Activated CD4-positive, alpha-beta T cell treated with anti-CD3 and anti-CD28 coated beads, Interleukin-2, amount 10 ng/mL, durations not matched to agents 7 days and 5 days (primary cell): Measurements from ENCODE around the gene SPAG5. TPM values are rescaled to one million over a fixed set of nuclear protein-coding genes. Genes with fewer than 3 reads are reported as not detected.

Experiments used
- CTCF ChIA-PET: fragments of 350-600 bp; sonication (Branson Sonifier 250); formaldehyde crosslinking; loops from one replicate; lab custom pipeline; 2021; ENCODE audit warnings: antibody characterized with exemption; lab: Charles Lee
- POLR2A ChIA-PET: fragments of 350-600 bp; sonication (Branson Sonifier 250); formaldehyde crosslinking; loops from one replicate; lab custom pipeline; 2021; ENCODE audit warnings: antibody characterized with exemption; lab: Charles Lee
- DNase-seq: peaks from one replicate; pipeline ENCODE4 v3.0.0-alpha.2; 2020
- H3K27ac Mint-ChIP-seq: one replicate; pipeline ENCODE4 v1.8.0; 2021; ENCODE audit warnings: mild to moderate bottlenecking, moderate library complexity, mixed read lengths
- H3K27me3 Mint-ChIP-seq: one replicate; pipeline ENCODE4 v1.8.0; 2021; ENCODE audit warnings: mixed read lengths
- H3K36me3 Mint-ChIP-seq: one replicate; pipeline ENCODE4 v1.8.0; 2021; ENCODE audit warnings: low read depth, mixed read lengths
- H3K4me1 Mint-ChIP-seq: one replicate; pipeline ENCODE4 v1.8.0; 2021; ENCODE audit warnings: mixed read lengths
- H3K4me3 Mint-ChIP-seq: one replicate; pipeline ENCODE4 v1.8.0; 2021; ENCODE audit warnings: mild to moderate bottlenecking, moderate library complexity, mixed read lengths
- H3K9me3 Mint-ChIP-seq: one replicate; pipeline ENCODE4 v1.8.0; 2021; ENCODE audit warnings: mixed read lengths
- total RNA-seq, 2 experiments: library from RNA; stranded (reverse); gene quantifications; one replicate each; pipeline ENCODE4 v1.2.3, GENCODE V29; 2021

The SPAG5 gene
- total RNA-seq, 2 experiments from 2014 or later = 139 to 147 TPM

GRCh38 chr17:28599311-28600184 is 723 bp upstream of the SPAG5 start:
- Mint-ChIP-seq H3K4me3 (peak overlapping the region; percentile 88), H3K27ac (peak overlapping the region; percentile 93), H3K36me3 (peaks cover 13% of the 10 kb centered on the region), H3K9me3 (no peaks in the 10 kb centered on the region), H3K4me1 (peaks cover 25% of the 10 kb centered on the region), H3K27me3 (no peaks in the 10 kb centered on the region)
- POLR2A ChIA-PET = interaction anchor here (0.6 to 1.4 kb wide), 3 partner anchors 19 to 120 kb away, joined by 3 to 4 read pairs (median 4); partner anchors contain the start of gene RPL23A
- DNase-seq = peak; percentile 52
- CTCF ChIA-PET = interaction anchor here (0.7 to 2.3 kb wide), 4 partner anchors 21 to 31 kb away, joined by 3 to 8 read pairs (median 4); partner anchors contain the start of genes ALDOC and PIGS

GRCh38 chr17:28598389-28598788 is 436 bp downstream of the SPAG5 start:
- Mint-ChIP-seq H3K27me3 (no peaks in the 10 kb centered on the region), H3K27ac (peak overlapping the region; percentile 93), H3K4me3 (peak overlapping the region; percentile 88), H3K4me1 (peaks cover 25% of the 10 kb centered on the region), H3K36me3 (peaks cover 16% of the 10 kb centered on the region), H3K9me3 (no peaks in the 10 kb centered on the region)
- ChIA-PET POLR2A (interaction anchor here (0.7 to 1.4 kb wide), 2 partner anchors 15 to 49 kb away, joined by 3 read pairs; no protein-coding TSS in a partner anchor), CTCF (interaction anchor here (0.8 to 1.9 kb wide), 3 partner anchors 12 to 20 kb away, joined by 4 read pairs; no protein-coding TSS in a partner anchor)
- no peak for DNase-seq

- Mint-ChIP-seq H3K27ac (peak overlapping the region; percentile 93), H3K4me3 (peak overlapping the region; percentile 88), H3K9me3 (no peaks in the 10 kb centered on the region), H3K27me3 (no peaks in the 10 kb centered on the region), H3K36me3 (peaks cover 18% of the 10 kb centered on the region), H3K4me1 (peaks cover 28% of the 10 kb centered on the region)
- CTCF ChIA-PET = interaction anchor here (0.8 to 1.9 kb wide), 3 partner anchors 12 to 19 kb away, joined by 4 read pairs; no protein-coding TSS in a partner anchor
- POLR2A ChIA-PET = interaction anchor here (0.7 kb wide), 1 partner anchor 14 kb away, joined by 3 read pairs; no protein-coding TSS in a partner anchor
- DNase-seq = no peak
Observed at GRCh38 chr17:28597606-28598383, 1.0 kb downstream of the SPAG5 start.

GRCh38 chr17:28592260-28592659 is 6.6 kb downstream of the SPAG5 start:
- no peak for DNase-seq
- ChIA-PET POLR2A (no interaction called here), CTCF (interaction anchor here (1.4 to 2.4 kb wide), 2 partner anchors 14 to 19 kb away, joined by 3 to 12 read pairs; partner anchors contain the start of gene ALDOC)
- Mint-ChIP-seq H3K4me1 (peaks cover 7% of the 10 kb centered on the region), H3K27ac (no peak overlapping the region), H3K9me3 (no peaks in the 10 kb centered on the region), H3K36me3 (peaks cover 34% of the 10 kb centered on the region), H3K4me3 (no peak overlapping the region), H3K27me3 (no peaks in the 10 kb centered on the region)

GRCh38 chr17:28585851-28586250 is 13.0 kb downstream of the SPAG5 start:
- no peak for DNase-seq
- Mint-ChIP-seq H3K27me3 (no peaks in the 10 kb centered on the region), H3K27ac (peak overlapping the region; percentile 31), H3K9me3 (no peaks in the 10 kb centered on the region), H3K36me3 (peaks cover 32% of the 10 kb centered on the region), H3K4me3 (no peak overlapping the region), H3K4me1 (peaks cover 2% of the 10 kb centered on the region)
- ChIA-PET POLR2A (no interaction called here), CTCF (interaction anchor here (0.6 to 2.0 kb wide), 2 partner anchors 9 to 671 kb away, joined by 4 to 6 read pairs; partner anchors contain the start of gene ALDOC)

GRCh38 chr17:28584434-28584833 is 14.4 kb downstream of the SPAG5 start:
- CTCF ChIA-PET = no interaction called here
- Mint-ChIP-seq H3K36me3 (peaks cover 42% of the 10 kb centered on the region), H3K4me3 (no peak overlapping the region), H3K27ac (no peak overlapping the region), H3K9me3 (no peaks in the 10 kb centered on the region), H3K4me1 (peaks cover 14% of the 10 kb centered on the region), H3K27me3 (no peaks in the 10 kb centered on the region)
- no peak for DNase-seq
- POLR2A ChIA-PET = no interaction called here

- Mint-ChIP-seq H3K27me3 (no peaks in the 10 kb centered on the region), H3K36me3 (peaks cover 49% of the 10 kb centered on the region), H3K9me3 (no peaks in the 10 kb centered on the region), H3K27ac (no peak overlapping the region), H3K4me3 (no peak overlapping the region), H3K4me1 (peaks cover 22% of the 10 kb centered on the region)
- no peak for DNase-seq
- ChIA-PET CTCF (interaction anchor here (1.2 to 1.3 kb wide), 2 partner anchors 9 to 15 kb away, joined by 4 read pairs; no protein-coding TSS in a partner anchor), POLR2A (no interaction called here)
Observed at GRCh38 chr17:28582513-28582912, 16.3 kb downstream of the SPAG5 start.

GRCh38 chr17:28580959-28581358 is 17.9 kb downstream of the SPAG5 start:
- Mint-ChIP-seq H3K27ac (no peak overlapping the region), H3K4me1 (peaks cover 35% of the 10 kb centered on the region), H3K9me3 (no peaks in the 10 kb centered on the region), H3K27me3 (no peaks in the 10 kb centered on the region), H3K4me3 (no peak overlapping the region), H3K36me3 (peaks cover 48% of the 10 kb centered on the region)
- POLR2A ChIA-PET = interaction anchor here (0.5 to 0.6 kb wide), 2 partner anchors 19 to 30 kb away, joined by 3 to 4 read pairs; no protein-coding TSS in a partner anchor
- no peak for DNase-seq
- CTCF ChIA-PET = no interaction called here

- no peak for DNase-seq
- Mint-ChIP-seq H3K4me3 (no peak overlapping the region), H3K27me3 (no peaks in the 10 kb centered on the region), H3K27ac (no peak overlapping the region), H3K9me3 (no peaks in the 10 kb centered on the region), H3K36me3 (peaks cover 41% of the 10 kb centered on the region), H3K4me1 (peaks cover 46% of the 10 kb centered on the region)
- POLR2A ChIA-PET = no interaction called here
- CTCF ChIA-PET = interaction anchor here (1.4 to 3.1 kb wide), 2 partner anchors 12 to 76 kb away, joined by 3 to 12 read pairs; no protein-coding TSS in a partner anchor
Observed at GRCh38 chr17:28579526-28579925, 19.3 kb downstream of the SPAG5 start.

GRCh38 chr17:28578246-28579195 is 20.3 kb downstream of the SPAG5 start:
- Mint-ChIP-seq H3K27ac (no peak overlapping the region), H3K4me3 (no peak overlapping the region), H3K4me1 (peaks cover 51% of the 10 kb centered on the region), H3K27me3 (no peaks in the 10 kb centered on the region), H3K9me3 (no peaks in the 10 kb centered on the region), H3K36me3 (peaks cover 48% of the 10 kb centered on the region)
- ChIA-PET CTCF (interaction anchor here (0.6 to 3.1 kb wide), 7 partner anchors 10 to 83 kb away, joined by 3 to 12 read pairs (median 4); partner anchors contain the start of gene SPAG5), POLR2A (no interaction called here)
- DNase-seq = no peak

- no peak for DNase-seq
- ChIA-PET POLR2A (interaction anchor here (1.1 kb wide), 1 partner anchor 68 kb away, joined by 3 read pairs; the partner anchor contains the start of gene BLTP2), CTCF (interaction anchor here (0.5 to 3.1 kb wide), 6 partner anchors 9 to 139 kb away, joined by 3 to 12 read pairs (median 5); no protein-coding TSS in a partner anchor)
- Mint-ChIP-seq H3K4me1 (peaks cover 56% of the 10 kb centered on the region), H3K4me3 (no peak overlapping the region), H3K27ac (peak overlapping the region; percentile 16), H3K27me3 (no peaks in the 10 kb centered on the region), H3K36me3 (peaks cover 54% of the 10 kb centered on the region), H3K9me3 (no peaks in the 10 kb centered on the region)
Observed at GRCh38 chr17:28577466-28577824, 21.4 kb downstream of the SPAG5 start.
